Liver (tissue), 9 donors: ENCODE measurements around the gene LDAH. TPM values are rescaled to one million over a fixed set of nuclear protein-coding genes. Genes with fewer than 3 reads are reported as not detected.

Experiments
- DNase-seq: peaks from one replicate; pipeline ENCODE4 v3.0.0-alpha.2; 2017; ENCODE audit warnings: low spot score
- H3K27ac ChIP-seq, 2 donors: one replicate each; pipeline ENCODE4 v1.7.0; 2013; ENCODE audit warnings: inconsistent platforms in 2 of 2, low read length in 2 of 2, control low read depth in 1 of 2, low read depth in 1 of 2, mild to moderate bottlenecking in 1 of 2
- H3K27me3 ChIP-seq, 4 donors: one replicate each; pipeline versions ENCODE4 v1.6.1 to v1.7.0; 2013; ENCODE audit warnings: low read length in 3 of 4, inconsistent platforms in 1 of 4, mild to moderate bottlenecking in 1 of 4, moderate library complexity in 1 of 4; ENCODE audit not compliant: control insufficient read depth in 4 of 4, insufficient read depth in 4 of 4
- H3K36me3 ChIP-seq, 4 donors: one replicate each; pipeline versions ENCODE4 v1.6.1 to v1.7.0; 2013; ENCODE audit warnings: low read length in 3 of 4, mild to moderate bottlenecking in 3 of 4, low read depth in 1 of 4, moderate library complexity in 1 of 4; ENCODE audit not compliant: control insufficient read depth in 4 of 4, insufficient read depth in 3 of 4
- H3K4me1 ChIP-seq, 4 donors: one replicate each; pipeline versions ENCODE4 v1.6.1 to v1.7.0; 2013; ENCODE audit warnings: low read length in 3 of 4, mild to moderate bottlenecking in 3 of 4, moderate library complexity in 1 of 4; ENCODE audit not compliant: control insufficient read depth in 4 of 4, insufficient read depth in 4 of 4
- H3K4me3 ChIP-seq, 3 donors: one replicate each; pipeline versions ENCODE4 v1.6.1 to v1.7.0; 2013; ENCODE audit warnings: low read length in 3 of 3, control low read depth in 1 of 3, low read depth in 1 of 3, mild to moderate bottlenecking in 1 of 3
- H3K9ac ChIP-seq, 2 donors: one replicate each; pipeline ENCODE4 v1.7.0; 2013; ENCODE audit warnings: low read length in 2 of 2, mild to moderate bottlenecking in 2 of 2, moderate library complexity in 2 of 2, control low read depth in 1 of 2, low read depth in 1 of 2
- H3K9me3 ChIP-seq, 4 donors: one replicate each; pipeline versions ENCODE4 v1.6.1 to v1.7.0; 2013; ENCODE audit warnings: low read length in 3 of 4; ENCODE audit not compliant: control insufficient read depth in 4 of 4
- EGR1 ChIP-seq, 2 donors: IDR thresholded peaks; 2 replicates each; pipeline ENCODE4 v1.6.1; 2016 to 2018; ENCODE audit warnings: antibody characterized with exemption in 2 of 2, low read depth in 2 of 2
- FOXA1 ChIP-seq: IDR thresholded peaks from 2 replicates; pipeline ENCODE4 v1.6.1; 2016; ENCODE audit warnings: antibody characterized with exemption
- FOXA2 ChIP-seq: IDR thresholded peaks from 2 replicates; pipeline ENCODE4 v1.6.1; 2016; ENCODE audit warnings: antibody characterized with exemption
- GABPA ChIP-seq, 2 donors: IDR thresholded peaks in 1 of 2; conservative IDR thresholded peaks in 1 of 2; 2 replicates each; pipeline ENCODE4 v1.6.1; 2016; ENCODE audit warnings: antibody characterized with exemption in 2 of 2, mild to moderate bottlenecking in 1 of 2, moderate library complexity in 1 of 2
- HNF4A ChIP-seq, 2 donors: conservative IDR thresholded peaks; 2 replicates each; pipeline ENCODE4 v1.6.1; 2016; ENCODE audit warnings: antibody characterized with exemption in 2 of 2, mild to moderate bottlenecking in 2 of 2
- HNF4G ChIP-seq: IDR thresholded peaks from 2 replicates; pipeline ENCODE4 v1.6.1; 2016; ENCODE audit warnings: antibody characterized with exemption
- JUND ChIP-seq, 2 donors: IDR thresholded peaks; 2 replicates each; pipeline ENCODE4 v1.6.1; 2016; ENCODE audit warnings: antibody characterized with exemption in 2 of 2
- NR2F2 ChIP-seq: IDR thresholded peaks from 2 replicates; pipeline ENCODE4 v1.6.1; 2016; ENCODE audit warnings: antibody characterized with exemption
- RAD21 ChIP-seq, 2 donors: IDR thresholded peaks; 2 replicates each; pipeline ENCODE4 v1.6.1; 2016; ENCODE audit warnings: antibody characterized with exemption in 2 of 2, mild to moderate bottlenecking in 2 of 2
- RXRA ChIP-seq, 2 donors: IDR thresholded peaks; 2 replicates each; pipeline ENCODE4 v1.6.1; 2017 to 2018; ENCODE audit warnings: antibody characterized with exemption in 2 of 2, mild to moderate bottlenecking in 1 of 2
- SP1 ChIP-seq: IDR thresholded peaks from 2 replicates; pipeline ENCODE4 v1.6.1; 2018; ENCODE audit warnings: antibody characterized with exemption, mild to moderate bottlenecking
- TAF1 ChIP-seq: conservative IDR thresholded peaks from 2 replicates; pipeline ENCODE4 v1.6.1; 2016; ENCODE audit warnings: antibody characterized with exemption, mild to moderate bottlenecking
- whole genome bisulfite sequencing: extraction: QIAGEN DNeasy Blood & Tissue Kit; methylation state at CpG from one replicate; pipeline ENCODE4 v1.1.7; 2013; 5-methylcytosine and 5-hydroxymethylcytosine counted together
- polyA plus RNA-seq, 2 donors: library from polyadenylated mRNA; stranded (reverse) in 1 of 2; unstranded in 1 of 2; fragments of 200-250 nt in 1 of 2; fragments of >200 nt in 1 of 2; fragmentation: Nextera tagmentation in 1 of 2; extraction: Ambion mirVana in 1 of 2; gene quantifications; one replicate each; pipeline versions ENCODE4 v1.2.1 to v1.2.3, GENCODE V29; 2013 to 2015
- total RNA-seq, 2 donors: library from RNA; depleted of rRNA; stranded (reverse); fragments of >200 nt; gene quantifications; one replicate each; pipeline ENCODE4 v1.2.3, GENCODE V29; 2014
- TF ChIP-seq, protein P1 (sequence below): IDR thresholded peaks from 2 replicates; pipeline ENCODE4 v1.6.1; 2016; ENCODE audit warnings: antibody characterized with exemption
- TF ChIP-seq, protein P2 (sequence below): IDR thresholded peaks from 2 replicates; pipeline ENCODE4 v1.6.1; 2016; ENCODE audit warnings: antibody characterized with exemption, mild to moderate bottlenecking
- TF ChIP-seq, protein P3 (sequence below): fragments of 150-350 bp; IDR thresholded peaks from 2 replicates; pipeline ENCODE4 v1.5.1; 2017; ENCODE audit warnings: improper control_type of control experiment, low read depth, low read length; ENCODE audit not compliant: missing input control
- donor health status: healthy.
- donor health status: healthy.
- donor health status: healthy.
- donor health status: healthy.
- donor health status: healthy.

The LDAH gene
- total and polyA plus RNA-seq, 4 donors, result 5.8 to 17.7 (median 9.7) TPM

DNA sequence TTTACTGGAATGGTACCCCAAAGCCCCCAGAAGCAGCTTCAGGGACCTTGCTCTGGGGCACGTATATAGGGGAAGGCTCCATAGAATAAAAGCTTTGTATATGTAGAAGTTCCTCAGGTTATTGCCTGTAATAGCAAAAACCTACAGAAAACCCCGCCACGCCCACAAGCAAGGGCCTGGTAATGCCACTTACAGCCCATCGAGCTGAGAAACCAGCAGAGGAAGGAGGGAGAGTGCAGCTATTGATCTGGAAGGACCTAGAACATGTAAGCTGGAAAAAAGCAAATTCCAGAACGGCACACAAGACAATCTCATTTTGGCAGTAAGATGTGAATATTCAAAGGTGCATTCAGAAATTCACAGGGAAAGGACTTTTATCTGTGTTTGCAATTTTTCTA lies 187.8 kb downstream of the LDAH start:
- no peak for DNase-seq
- H3K4me1 ChIP-seq, result peaks cover 5 to 36% (median 19%) of the 10 kb centered on the region in 4 donors
- no peak for TF ChIP-seq HNF4A (conservative IDR thresholded peaks at IDR 0.05)
- no peak for TF ChIP-seq SP1
- TF ChIP-seq RXRA (IDR thresholded peaks at IDR 0.05), result no peak
- no peak for TF ChIP-seq EGR1 (IDR thresholded peaks at IDR 0.05; ENCODE audit: low read depth in 2 of 2)
- no peak for TF ChIP-seq JUND (IDR thresholded peaks at IDR 0.05)
- no peak for TF ChIP-seq FOXA2
- TF ChIP-seq GABPA (IDR thresholded peaks at IDR 0.05 in 1 of 2, conservative IDR thresholded peaks at IDR 0.05 in 1 of 2), result no peak
- TF ChIP-seq HNF4G, result no peak
- TF ChIP-seq, protein P1, sequence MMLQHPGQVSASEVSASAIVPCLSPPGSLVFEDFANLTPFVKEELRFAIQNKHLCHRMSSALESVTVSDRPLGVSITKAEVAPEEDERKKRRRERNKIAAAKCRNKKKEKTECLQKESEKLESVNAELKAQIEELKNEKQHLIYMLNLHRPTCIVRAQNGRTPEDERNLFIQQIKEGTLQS, result no peak
- TF ChIP-seq, protein P2, sequence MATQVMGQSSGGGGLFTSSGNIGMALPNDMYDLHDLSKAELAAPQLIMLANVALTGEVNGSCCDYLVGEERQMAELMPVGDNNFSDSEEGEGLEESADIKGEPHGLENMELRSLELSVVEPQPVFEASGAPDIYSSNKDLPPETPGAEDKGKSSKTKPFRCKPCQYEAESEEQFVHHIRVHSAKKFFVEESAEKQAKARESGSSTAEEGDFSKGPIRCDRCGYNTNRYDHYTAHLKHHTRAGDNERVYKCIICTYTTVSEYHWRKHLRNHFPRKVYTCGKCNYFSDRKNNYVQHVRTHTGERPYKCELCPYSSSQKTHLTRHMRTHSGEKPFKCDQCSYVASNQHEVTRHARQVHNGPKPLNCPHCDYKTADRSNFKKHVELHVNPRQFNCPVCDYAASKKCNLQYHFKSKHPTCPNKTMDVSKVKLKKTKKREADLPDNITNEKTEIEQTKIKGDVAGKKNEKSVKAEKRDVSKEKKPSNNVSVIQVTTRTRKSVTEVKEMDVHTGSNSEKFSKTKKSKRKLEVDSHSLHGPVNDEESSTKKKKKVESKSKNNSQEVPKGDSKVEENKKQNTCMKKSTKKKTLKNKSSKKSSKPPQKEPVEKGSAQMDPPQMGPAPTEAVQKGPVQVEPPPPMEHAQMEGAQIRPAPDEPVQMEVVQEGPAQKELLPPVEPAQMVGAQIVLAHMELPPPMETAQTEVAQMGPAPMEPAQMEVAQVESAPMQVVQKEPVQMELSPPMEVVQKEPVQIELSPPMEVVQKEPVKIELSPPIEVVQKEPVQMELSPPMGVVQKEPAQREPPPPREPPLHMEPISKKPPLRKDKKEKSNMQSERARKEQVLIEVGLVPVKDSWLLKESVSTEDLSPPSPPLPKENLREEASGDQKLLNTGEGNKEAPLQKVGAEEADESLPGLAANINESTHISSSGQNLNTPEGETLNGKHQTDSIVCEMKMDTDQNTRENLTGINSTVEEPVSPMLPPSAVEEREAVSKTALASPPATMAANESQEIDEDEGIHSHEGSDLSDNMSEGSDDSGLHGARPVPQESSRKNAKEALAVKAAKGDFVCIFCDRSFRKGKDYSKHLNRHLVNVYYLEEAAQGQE, result no peak
- TF ChIP-seq RAD21 (IDR thresholded peaks at IDR 0.05), result no peak
- TF ChIP-seq NR2F2, result no peak
- H3K36me3 ChIP-seq, result no peaks in the 10 kb centered on the region
- no peaks in the 10 kb centered on the region for H3K27me3 ChIP-seq
- H3K9me3 ChIP-seq, result no peaks in the 10 kb centered on the region
- WGBS, result 67% methylated on average over 5 of the region's 5 CpGs
- H3K4me3 ChIP-seq, result no peak overlapping the region
- peak overlapping the region in 1 of 2 donors; percentile 42 for H3K9ac ChIP-seq
- peak overlapping the region in 1 of 2 donors; percentile 2 for H3K27ac ChIP-seq

DNA sequence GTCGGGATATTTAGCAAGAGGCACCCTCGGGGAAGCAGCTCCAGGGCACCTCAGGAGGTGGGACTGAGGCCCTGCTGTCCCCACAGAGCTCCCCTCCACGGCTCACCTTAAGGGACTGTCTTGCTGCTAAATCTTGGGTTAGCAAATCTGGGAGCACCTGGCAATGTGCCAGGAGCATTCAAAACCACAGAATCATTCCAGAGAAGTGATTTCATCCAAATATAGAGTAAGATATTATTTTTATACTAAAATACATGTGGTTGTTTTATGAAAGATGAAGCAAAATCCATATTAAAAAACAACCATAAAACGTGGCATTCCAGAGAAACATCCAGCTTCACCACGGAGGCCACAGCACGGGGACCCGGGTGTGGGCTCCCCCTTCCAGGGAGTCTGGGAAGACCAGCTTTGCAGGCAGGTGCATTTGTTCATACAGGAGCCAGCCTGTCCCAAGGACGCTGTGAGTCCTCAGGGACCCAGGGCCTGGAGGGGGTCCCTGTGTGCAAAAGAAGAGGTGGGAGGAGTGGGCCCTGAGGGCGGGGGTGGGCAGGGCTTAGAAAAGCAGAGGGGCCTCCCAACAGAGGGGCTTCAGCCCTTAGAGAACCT lies 188.3 kb downstream of the LDAH start:
- peaks cover 5 to 36% (median 19%) of the 10 kb centered on the region in 4 donors for H3K4me1 ChIP-seq
- no peaks in the 10 kb centered on the region for H3K9me3 ChIP-seq
- peak overlapping the region in 1 of 2 donors; percentile 42 for H3K9ac ChIP-seq
- WGBS, result 77% methylated on average over 9 of the region's 9 CpGs
- no peak overlapping the region for H3K4me3 ChIP-seq
- no peaks in the 10 kb centered on the region for H3K27me3 ChIP-seq
- DNase-seq, result no peak
- peak overlapping the region; percentile 9 to 55 for H3K27ac ChIP-seq
- TF ChIP-seq, protein P1, result no peak
- TF ChIP-seq, protein P2, result no peak
- TF ChIP-seq NR2F2, result no peak
- no peak for TF ChIP-seq JUND (IDR thresholded peaks at IDR 0.05)
- TF ChIP-seq, protein P3, sequence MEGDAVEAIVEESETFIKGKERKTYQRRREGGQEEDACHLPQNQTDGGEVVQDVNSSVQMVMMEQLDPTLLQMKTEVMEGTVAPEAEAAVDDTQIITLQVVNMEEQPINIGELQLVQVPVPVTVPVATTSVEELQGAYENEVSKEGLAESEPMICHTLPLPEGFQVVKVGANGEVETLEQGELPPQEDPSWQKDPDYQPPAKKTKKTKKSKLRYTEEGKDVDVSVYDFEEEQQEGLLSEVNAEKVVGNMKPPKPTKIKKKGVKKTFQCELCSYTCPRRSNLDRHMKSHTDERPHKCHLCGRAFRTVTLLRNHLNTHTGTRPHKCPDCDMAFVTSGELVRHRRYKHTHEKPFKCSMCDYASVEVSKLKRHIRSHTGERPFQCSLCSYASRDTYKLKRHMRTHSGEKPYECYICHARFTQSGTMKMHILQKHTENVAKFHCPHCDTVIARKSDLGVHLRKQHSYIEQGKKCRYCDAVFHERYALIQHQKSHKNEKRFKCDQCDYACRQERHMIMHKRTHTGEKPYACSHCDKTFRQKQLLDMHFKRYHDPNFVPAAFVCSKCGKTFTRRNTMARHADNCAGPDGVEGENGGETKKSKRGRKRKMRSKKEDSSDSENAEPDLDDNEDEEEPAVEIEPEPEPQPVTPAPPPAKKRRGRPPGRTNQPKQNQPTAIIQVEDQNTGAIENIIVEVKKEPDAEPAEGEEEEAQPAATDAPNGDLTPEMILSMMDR, result no peak
- TF ChIP-seq RAD21 (IDR thresholded peaks at IDR 0.05), result no peak
- no peak for TF ChIP-seq GABPA (IDR thresholded peaks at IDR 0.05 in 1 of 2, conservative IDR thresholded peaks at IDR 0.05 in 1 of 2)
- no peak for TF ChIP-seq TAF1
- no peak for TF ChIP-seq FOXA1
- no peak for TF ChIP-seq HNF4A (conservative IDR thresholded peaks at IDR 0.05)
- H3K36me3 ChIP-seq, result no peaks in the 10 kb centered on the region
